OCI-M1 (cell line): Measurements from ENCODE around the gene MINAR2.

Source experiments
- DNase-seq: peaks from one replicate; lab custom pipeline; 2025; lab: John Stamatoyannopoulos, UW

Gene MINAR2, protein sequence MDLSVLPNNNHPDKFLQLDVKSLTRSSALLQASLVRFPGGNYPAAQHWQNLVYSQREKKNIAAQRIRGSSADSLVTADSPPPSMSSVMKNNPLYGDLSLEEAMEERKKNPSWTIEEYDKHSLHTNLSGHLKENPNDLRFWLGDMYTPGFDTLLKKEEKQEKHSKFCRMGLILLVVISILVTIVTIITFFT

DNA sequence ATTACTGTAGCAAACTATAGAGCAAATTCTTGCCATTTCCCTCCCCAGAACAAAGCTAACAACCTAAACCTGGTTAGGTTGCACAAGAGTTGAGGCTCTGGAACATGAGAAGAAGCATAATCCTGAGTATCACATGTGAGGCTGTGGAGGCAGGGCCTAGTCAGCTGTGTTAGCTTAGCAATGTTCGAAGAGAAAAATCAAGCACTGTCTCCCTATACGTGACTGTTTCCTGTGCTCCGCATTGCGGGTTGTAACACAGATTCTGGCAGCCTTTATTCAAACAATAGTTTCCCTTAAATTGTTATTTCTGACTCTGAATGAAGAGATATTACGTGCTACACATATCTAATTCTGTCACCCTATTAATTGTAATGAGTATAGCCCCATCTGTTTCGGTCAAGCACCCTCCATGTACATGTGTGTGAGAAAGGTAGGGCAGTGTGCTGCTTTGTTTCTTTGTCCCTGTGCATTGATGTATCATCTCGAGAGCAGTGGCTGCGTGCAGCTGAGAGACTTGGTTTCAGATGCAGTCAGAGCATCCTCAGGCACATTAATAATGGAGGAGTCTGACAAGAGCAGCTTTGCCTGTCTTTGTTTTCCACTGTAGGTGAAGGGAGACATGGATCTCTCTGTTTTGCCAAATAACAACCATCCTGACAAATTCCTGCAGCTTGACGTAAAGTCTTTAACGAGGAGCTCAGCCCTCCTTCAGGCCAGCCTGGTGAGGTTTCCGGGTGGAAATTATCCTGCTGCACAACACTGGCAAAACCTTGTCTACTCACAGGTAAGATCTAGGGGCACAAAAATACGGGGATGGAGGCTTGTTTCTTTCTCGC, at the start of gene MINAR2:
MINAR2 (plus strand) TSS at position 523 of the 836 bp plus-strand sequence; CDS start at position 620, 97 bp downstream.
- DNase-seq: no peak

DNA sequence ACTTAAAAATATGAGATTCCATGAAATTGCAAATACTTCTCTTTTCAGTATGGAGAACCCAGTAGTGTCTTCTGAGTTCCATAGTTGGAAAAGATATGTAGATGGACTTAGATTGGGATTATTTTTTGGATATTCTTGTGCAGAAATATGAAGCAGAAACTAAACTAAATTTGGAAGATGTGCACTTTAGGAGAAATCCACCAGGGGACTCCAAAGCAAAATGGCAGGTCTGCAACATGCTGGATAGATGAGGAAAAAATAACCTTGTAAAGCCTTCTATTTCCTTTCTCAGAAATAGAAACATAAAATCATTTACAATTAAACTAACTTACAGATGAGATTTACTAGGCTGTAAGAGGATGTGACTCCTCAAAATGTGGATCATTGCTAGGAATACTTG, 49.2 kb upstream of the MINAR2 start:
- no peak for DNase-seq

DNA sequence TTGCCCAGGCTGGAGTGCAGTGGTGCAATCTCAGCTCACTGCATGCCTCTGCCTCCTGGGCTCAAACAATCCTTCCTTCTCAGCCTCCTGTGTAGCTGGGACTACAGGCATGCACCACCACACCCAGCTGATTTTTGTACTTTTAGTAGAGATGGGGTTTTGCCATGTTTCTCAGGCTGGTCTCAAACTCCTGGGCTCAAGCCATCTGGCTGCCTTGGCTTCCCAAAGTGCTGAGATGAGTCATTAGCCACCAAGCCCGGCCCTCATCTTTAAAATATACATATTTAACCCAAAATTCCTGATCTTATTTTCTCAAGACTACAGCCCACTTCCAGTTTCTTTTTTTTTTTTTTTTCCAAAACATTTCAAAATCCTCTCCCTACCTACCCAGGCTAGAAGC, 31.7 kb upstream of the MINAR2 start:
- DNase-seq: no peak

DNA sequence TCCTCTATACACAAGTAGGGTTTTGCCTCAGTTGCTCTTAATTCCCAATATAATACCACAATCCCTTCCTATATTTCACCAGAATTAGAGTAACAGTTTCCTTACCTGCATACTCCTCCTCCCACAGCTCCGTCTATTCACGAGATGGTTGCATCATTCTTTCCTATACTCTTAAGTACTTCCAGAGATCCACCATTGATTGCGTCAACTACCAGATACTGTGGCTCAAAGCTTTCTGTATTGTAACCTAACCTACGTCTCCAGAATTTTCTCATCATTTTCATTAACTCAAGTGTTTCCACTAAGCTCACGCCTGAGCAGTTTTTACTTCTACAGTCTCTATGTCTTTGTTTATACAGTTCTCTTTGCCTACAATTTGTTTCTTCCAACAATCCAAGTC, 31.2 kb upstream of the MINAR2 start:
- no peak for DNase-seq

DNA sequence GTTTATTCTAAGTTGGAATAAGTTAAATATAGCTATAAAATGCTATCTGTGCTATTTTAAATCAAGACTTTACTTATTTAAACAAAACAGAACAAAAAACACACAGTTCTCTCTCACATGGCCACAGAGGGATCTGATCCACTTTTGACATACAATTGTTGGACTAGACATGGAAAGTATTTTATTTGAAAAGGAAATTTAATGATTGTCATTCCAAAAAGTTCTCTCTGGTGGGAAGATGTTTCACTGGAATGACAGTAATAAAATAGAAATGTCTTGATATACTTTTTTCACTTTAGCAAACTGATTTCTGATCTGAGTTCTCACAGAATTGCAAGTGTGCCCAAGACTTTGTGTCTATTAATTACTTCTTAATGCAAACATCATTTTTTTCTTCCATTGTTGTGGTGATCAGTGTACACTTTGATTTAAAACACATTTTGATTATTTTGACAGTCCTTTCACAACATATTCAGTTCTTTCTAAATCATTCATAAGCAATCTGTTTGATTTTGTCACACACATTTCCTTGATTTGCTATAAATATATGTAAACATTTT, 30.1 kb upstream of the MINAR2 start:
- DNase-seq: no peak

DNA sequence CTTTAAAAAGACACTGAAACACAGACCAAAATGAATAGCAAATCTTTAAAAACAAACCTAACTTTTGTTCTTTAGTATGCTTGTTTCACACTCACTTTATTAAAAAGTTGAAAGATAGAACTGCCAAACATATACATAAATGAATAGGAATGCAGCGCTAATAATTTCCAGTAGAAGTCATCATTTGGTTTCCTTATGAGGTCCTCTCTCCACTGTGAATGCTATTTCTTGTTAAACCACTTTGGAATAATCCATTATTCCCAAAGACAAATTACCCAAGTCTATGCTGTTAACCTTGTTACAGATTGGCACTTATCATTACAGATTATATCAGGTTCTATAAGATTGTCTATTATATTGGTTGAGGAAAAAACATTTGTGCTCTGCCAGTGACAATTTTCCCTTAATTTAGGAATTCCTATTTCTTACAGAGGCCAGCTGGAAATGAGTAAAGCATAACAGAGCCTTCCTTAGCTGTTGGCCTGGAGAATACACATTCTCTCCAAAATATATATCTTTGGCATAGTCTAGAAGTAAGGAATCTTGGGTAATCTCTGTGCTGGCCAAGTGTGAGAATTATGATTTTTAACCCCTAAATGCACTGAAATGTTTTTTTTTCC, 29.3 kb upstream of the MINAR2 start:
- no peak for DNase-seq

DNA sequence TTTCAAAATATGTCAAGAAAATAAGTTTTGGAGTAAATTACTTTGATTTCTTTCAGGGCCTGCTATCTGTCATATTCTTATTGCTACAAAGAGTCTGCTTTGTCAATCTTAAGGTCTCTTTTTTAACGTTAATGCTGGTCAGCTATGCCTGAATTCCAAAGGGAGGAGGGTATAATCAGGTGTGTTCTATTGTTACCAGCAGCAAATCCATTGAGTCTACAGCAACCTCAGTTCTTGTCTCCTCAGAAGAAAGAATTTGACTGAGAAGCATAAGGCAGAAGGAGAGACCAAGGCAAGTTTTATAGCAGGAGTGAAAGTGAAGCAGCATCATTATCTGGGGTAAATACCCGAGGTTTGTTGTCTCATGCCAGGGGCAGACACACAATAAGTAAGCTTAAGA, 23.7 kb upstream of the MINAR2 start:
- no peak for DNase-seq

DNA sequence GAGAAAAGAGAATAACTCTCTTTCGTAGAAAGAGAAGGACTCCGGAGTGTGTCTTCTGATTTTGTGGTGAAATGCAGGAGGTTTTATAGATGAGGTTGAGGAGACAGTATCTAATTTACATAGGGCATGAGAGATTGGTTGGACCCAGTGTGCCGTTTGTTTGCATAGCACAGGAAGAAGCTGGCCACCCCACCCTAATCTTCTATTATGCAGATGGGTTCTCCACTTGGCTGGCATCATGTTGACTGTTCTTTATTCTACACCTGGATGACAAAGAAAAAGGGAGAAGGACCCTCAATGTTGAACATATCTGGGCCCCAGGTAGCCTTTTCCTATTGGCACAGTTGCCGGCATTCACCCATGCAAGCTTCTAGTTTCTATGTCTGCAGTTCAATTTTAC, 23.2 kb upstream of the MINAR2 start:
- no peak for DNase-seq

DNA sequence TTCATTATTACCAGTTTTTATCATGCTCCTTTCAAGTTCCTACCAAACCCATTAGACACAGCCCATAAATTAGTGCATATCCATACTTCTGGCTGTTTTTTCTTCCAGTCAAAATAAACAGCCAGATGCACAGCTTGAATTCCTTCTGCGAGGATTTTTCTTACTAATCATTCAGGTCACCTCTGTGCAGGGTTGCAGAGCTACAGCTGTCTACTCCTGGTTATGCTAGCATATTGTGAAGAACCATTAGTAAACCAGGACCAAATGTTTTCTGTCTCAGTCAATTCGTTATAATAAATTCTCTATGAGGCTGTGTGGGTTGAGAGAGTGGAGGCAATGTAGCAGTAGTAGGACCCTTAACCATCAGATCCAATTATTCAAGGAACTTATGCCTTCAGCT, 8.1 kb upstream of the MINAR2 start:
- no peak for DNase-seq

DNA sequence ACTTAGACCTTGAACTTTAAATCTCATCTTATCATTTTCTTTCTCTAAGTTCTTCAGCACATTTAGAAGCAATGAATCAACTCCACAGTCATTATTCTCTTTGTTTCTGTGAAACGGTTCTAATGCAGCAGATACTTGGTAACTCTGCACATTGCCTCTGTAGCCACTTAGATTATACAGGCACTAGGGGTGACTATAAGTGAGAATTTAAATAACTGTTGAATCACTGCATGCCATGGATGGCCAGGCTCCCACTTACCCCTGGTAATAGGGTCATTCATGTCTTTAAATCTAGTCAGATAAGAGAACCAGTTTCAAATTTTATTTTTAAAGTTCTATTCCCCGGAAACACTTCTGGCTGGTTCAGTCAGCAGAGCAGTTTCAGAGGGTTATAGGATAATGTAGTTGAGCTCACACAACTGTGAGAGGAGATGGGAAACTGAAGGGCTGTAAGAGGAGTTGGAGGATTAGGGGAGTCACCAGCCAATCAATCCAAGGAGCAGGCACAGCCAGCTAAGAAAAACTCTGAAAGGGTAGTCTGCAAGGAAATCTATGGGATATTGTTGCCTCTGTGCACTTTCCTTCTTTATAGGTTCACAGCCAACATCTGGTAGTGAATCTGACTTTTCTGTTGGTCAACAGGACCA, 4.2 kb upstream of the MINAR2 start:
- DNase-seq: no peak

DNA sequence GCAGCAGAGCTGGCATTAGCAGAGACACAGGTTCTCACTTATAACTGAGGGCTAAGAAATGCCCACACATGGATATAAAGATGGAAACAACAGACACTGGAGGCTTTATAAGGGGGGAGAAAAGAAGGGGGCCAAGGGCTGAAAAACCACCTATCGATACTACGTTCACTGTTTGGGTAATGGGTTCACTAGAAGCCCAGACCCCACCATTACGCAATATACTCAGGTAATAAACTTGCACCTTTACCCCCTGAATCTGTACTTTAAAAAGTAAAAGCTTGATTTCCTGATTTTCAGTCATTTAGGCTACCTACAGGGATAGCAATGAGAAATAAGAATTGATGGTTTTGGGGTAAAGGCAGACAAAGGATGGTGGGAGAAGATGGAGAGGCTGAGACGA, 1.9 kb upstream of the MINAR2 start:
- no peak for DNase-seq

DNA sequence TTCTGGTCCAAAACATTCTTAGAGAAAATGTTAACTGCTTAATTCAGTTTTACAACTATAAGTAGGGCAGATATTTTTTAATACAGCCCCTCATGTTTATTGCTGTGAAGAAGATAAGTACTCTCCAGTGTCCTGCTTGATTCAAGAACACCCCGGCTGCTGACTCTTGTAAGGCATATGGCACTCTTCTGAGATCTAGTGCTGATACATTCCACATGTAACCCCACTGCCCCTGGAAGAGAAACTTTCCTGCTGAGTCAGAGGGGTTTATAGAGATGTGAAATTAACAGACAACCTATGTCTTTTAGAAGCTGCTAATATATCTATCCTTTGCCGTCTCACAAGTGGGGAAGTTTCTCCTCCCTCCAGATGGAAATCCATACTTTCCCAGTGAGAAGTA, 1.0 kb upstream of the MINAR2 start:
- no peak for DNase-seq

DNA sequence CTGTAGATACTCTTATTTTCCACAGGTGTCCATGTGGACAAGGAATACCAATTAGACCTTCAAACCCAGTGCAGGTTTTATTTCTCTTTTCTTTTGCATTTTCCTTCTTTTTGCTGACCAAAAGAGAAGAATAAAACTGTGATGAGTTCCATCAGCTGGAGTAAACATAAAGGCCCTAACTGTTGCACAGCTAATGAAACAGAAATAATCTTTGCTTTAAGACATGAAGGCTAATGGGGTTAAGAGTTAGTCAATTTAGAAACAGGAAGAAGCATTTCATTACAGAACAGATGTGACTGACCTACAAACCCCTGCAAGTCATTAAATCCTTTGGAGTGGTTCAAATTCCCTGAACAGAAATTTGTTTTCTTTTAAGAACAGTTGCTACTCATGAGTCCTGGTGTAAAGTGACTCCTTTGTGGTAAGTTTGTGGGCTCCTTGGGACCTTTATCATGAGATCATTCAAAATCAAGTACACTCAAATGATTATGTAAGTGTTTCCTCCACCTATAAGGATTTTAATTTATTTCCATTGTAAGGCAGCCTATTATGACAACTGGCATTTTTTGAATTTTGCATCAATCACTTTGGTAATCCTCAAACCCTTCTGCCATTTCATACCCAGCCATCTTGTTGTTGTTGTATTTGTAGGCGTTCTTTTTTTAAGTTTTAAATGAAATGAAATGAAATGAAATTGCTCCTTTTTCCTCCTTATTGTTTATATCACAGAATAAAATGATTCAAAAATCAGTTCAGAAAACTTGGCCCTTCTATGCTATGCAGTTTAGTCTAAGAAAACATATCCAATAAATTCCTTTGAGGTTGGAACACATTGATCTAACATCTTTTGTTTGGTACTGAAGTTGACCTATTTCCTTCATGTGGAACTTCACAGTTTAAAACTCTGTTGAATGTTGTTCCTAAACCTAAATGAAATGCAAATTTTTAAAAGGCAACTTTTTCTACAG, 1.3 kb downstream of the MINAR2 start:
- no peak for DNase-seq

DNA sequence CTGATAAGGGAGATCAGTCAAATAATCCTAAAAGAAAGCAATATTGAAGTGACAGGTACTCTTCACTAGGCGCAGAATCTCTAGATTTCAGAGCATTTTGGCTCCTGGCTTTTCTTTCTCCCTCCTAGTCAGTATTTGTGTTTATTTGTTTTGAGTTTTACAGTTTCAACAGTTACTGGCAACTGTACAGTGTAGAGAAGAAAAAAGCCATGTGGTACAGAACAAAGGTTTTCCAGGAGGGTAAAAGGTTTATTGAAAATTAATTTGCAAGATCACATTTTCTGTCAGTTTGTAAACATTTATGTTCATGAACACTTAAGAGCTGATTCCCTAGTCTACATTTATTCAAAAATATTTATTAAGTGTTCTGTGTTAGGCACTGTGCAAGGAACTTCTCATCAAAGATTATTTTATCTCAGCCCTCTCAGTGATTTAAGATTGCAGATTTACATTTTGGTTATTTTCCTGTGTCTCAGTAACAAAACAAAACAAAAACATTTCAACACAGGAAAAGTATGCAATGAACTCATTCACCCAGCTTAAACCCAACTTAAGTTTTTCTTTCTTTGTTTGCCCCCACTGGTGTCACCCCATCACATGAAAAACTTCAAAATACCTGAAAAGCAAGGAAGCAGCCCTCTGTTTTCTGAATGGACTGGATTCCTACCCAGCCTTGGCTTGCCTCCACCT, 12.9 kb downstream of the MINAR2 start:
- no peak for DNase-seq

DNA sequence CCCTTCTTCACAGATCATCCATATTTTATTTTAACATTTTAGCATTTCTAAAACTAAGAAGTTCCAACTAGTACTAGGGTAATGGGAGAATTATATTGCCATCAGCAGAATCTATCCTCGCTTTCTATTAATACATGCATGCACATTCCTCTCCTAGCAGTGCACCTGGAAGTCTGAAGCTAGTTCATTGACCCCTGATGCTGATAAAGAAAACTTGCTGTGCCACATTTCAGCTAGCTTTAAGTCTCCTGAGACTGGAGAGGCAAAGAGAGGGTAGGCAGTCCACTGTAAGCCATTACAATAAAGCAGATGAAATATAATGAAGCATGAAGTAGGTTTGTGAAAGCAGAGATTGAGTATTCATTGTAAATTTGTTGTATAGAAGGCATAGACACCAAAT, 15.8 kb downstream of the MINAR2 start:
- no peak for DNase-seq

DNA sequence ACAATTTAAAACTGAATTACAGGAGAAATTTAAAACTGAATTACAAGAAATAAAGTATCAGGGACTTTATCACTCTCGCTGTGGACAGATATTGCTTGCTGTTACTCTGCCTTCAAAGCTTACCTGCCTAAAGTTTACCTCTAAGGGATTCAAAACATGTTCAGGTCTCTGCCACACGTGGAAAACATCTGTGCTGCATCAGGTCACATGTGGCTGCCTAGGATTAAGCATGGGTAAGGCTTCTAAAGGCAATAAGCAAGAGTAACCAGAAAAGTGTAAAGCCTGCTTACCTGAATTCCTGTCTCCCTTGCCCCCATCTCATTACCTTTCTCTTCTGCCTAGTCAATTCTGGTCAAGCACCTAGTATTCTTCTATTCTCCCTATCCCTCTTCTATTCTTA, 18.9 kb downstream of the MINAR2 start:
- no peak for DNase-seq

DNA sequence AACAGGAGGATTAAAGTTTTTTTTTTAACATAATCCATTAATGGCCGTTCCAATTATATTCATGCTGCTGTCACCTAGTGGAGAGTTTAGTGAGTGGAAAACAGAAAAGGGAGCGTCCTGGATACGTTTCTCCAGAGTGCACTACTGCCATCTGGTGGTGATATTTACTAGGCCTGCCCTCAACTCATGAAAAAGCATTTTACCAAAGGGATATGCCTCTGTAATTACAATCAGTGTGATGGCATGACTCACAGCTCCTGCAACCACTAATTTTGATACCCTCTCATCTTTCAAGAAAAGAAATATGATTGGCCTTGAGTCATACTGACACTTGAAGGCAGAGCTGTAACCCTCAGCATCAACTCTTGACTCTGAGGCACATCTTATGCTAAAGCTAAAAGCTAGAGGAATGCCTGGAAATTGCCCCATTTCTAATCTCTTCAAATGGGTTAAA, 20.1 kb downstream of the MINAR2 start:
- peak; percentile 94 for DNase-seq

DNA sequence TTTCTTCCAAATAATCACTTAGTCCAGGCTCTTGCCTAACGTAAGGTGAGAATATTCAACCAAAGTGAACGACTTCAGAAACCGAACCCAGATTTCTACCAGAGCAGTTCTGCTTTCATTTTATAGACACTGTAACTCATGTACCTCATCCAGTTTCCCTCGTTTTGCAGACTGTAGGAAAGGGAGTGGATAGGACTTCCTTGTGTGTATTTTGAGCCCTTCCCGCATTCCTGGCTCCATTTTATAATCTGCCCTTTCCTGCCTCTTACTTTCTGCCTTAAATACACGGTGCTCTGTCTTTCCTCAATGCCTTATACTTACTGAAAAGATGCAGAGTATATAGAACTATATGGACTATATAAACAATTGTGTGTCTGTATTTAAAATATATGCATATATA, 20.8 kb downstream of the MINAR2 start:
- no peak for DNase-seq

DNA sequence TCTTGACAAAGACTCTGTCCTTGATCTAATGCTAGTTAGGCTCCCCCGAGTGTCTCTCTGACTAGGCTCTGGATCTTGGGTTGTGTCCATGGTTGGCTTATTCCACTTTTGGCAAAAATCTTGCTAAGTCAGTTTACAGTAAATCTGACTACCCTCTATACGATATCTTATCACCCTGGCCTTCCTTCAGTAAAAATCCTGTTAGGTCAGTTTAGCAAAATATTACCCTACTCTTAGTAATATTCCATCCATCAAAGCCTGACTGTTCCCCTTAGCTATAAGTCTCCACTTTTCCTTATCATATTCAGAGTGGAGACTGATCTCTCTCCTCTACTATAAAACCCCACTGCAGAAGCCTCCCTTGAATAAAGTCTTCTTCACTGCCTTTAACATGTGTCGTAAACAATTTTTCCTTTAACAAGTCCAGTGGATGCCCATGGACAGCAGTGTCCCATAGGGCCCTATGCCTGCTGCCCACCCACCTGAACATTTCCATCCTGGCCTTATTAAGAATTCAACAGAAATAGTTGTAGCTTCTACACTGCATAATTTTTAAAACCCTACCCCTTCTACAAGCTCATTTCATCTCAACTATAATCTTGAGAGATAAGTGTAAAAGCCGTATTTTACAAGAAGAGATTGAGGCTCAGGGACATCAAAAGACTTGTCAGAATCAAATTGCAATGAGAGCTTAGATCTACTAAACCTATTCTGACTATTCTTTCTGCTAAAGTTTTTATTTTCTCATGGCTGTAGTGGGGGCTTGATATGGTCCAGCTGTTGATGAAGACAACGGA, 22.3 kb downstream of the MINAR2 start:
- no peak for DNase-seq
